HG03442 (cell line): ENCODE data around the gene EPHB1.

ENCODE experiments used
- ATAC-seq: cut with Tn5 transposase; IDR thresholded peaks from one replicate; pipeline ENCODE4 v1.9.1; 2021; ENCODE audit warnings: mild to moderate bottlenecking, moderate library complexity; ENCODE audit not compliant: unreplicated experiment

The EPHB1 gene

GRCh38 chr3:135263331-135263730, 468.3 kb downstream of the EPHB1 start:
- ATAC-seq, result no peak

- no peak for ATAC-seq
Measured at GRCh38 chr3:135267487-135267886, 472.4 kb downstream of the EPHB1 start.

GRCh38 chr3:135268941-135269532, 474.0 kb downstream of the EPHB1 start:
- no peak for ATAC-seq

- ATAC-seq, result no peak
Measured at GRCh38 chr3:135271177-135272025, 476.3 kb downstream of the EPHB1 start.

- no peak for ATAC-seq
Measured at GRCh38 chr3:135272026-135272669, 477.1 kb downstream of the EPHB1 start.

- no peak for ATAC-seq
Measured at GRCh38 chr3:135292162-135292561, 497.1 kb downstream of the EPHB1 start.

GRCh38 chr3:135301670-135302069, 506.6 kb downstream of the EPHB1 start:
- ATAC-seq, result no peak

GRCh38 chr3:135304378-135304777, 509.3 kb downstream of the EPHB1 start:
- ATAC-seq, result no peak
